ENCODE results near the gene NUBP2.
A peak's percentile ranks its signal among the peaks of the same experiment; 100 is the strongest.

NUBP2 gene

DNA sequence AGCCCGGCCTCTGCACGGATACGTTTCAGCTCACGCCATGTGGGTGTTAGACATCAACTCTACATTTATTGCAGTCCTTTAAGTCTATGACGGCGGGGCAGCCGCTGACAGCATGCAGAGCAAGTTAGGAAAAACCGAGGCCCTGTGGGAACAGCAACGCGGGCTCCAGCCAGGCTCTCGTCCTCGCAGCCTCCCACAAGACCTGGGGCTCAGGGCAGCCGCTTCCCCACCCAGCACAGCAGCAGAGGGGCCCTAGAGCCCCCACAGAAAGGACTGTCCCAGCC is 6.1 kb upstream of the NUBP2 start:
- Histone ChIP-seq H3K4me3 (replicated peaks; ENCODE audit: low read depth, low read length) (no peak overlapping the region), H3K27me3 (replicated peaks; ENCODE audit: control insufficient read depth, insufficient read depth, low read length) (no peaks in the 10 kb centered on the region), H3K36me3 (ENCODE audit: control insufficient read depth, insufficient read depth, low read length) (peaks cover 15% of the 10 kb centered on the region)
- no peak for TF ChIP-seq CTCF (IDR thresholded peaks at IDR 0.05; ENCODE audit: insufficient read depth, low read length, poor library complexity, severe bottlenecking)
- DNase-seq (ENCODE audit: extremely low read depth, insufficient read length): peak; percentile 13

DNA sequence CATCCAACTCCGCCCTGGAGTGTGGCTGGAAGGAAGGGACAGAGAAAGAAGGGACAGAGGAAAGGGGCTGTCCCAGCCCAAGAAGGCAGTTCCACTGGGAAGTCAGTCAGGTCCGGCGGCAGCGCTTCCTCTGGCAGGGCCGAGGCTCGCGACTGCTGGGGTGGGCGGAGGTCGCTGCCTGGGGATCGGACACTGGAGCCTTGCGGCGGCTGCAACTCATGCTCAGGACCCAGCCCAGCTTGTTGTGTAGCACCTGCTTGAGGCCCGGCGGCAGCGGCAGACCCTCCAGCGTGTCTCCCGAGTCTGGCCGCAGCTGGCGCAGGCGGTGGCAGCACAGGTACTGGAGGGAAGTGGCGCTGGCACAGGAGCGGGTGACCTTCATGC is 5.8 kb upstream of the NUBP2 start:
- peaks cover 15% of the 10 kb centered on the region for H3K36me3 ChIP-seq (ENCODE audit: control insufficient read depth, insufficient read depth, low read length)
- peak; percentile 18 for DNase-seq (ENCODE audit: extremely low read depth, insufficient read length)
- TF ChIP-seq CTCF (IDR thresholded peaks at IDR 0.05; ENCODE audit: insufficient read depth, low read length, poor library complexity, severe bottlenecking): no peak
- no peaks in the 10 kb centered on the region for H3K27me3 ChIP-seq (replicated peaks; ENCODE audit: control insufficient read depth, insufficient read depth, low read length)
- no peak overlapping the region for H3K4me3 ChIP-seq (replicated peaks; ENCODE audit: low read depth, low read length)

- peak; percentile 22 for DNase-seq (ENCODE audit: extremely low read depth, insufficient read length)
- TF ChIP-seq CTCF (IDR thresholded peaks at IDR 0.05; ENCODE audit: insufficient read depth, low read length, poor library complexity, severe bottlenecking): no peak
- Histone ChIP-seq H3K27me3 (replicated peaks; ENCODE audit: control insufficient read depth, insufficient read depth, low read length) (no peaks in the 10 kb centered on the region), H3K4me3 (replicated peaks; ENCODE audit: low read depth, low read length) (no peak overlapping the region), H3K36me3 (ENCODE audit: control insufficient read depth, insufficient read depth, low read length) (peaks cover 15% of the 10 kb centered on the region)
These were observed 5.2 kb upstream of the NUBP2 start for GRCh38 chr16:1777375-1778199.

DNA sequence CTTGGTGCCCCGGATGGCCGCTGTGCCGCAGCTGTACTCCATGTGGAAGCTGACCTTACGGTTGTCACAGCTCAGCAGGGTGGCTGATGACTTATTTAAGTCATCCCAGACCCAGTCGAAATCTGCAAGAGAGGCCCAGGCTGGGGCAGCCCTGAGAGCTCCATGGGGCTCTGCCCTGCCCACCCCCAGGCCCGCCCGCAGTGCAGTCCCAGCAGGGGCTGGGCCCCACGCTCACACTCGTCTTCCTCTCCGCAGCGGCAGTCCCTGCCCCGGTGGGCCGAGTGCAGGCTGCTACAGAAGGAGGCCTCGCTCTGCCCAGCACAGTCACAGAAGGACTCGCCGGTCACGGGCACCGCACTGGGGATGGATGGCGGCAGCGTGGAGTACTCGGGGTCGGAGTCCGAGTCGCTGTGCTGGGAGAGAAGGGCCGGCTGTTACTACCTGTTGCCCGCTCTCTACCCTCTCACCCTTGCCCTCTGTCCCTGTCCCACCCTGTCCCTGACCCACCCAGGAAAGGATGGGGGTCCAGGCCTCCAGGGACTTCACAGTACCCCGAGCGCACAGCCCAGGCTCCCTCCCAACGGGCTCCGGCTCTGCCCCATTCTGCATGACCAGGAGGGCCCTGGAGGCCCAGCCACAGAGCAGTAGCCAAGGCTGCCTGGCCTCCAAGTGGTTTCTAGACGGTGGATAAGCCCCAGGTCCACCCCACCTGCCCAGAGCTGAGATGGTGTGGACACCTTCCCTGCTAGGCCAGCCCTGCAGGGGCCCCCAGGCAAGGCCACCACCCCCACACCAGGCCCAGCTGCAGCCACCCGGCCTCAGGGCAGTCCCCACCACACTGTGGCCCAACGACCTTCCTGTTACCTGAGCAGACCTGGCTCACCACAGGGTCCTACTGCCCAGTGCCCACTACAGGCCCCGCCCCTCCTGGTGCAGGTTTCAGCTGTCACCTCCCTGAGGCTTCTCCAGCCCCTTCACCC is 4.3 kb upstream of the NUBP2 start:
- no peak overlapping the region for H3K4me3 ChIP-seq (replicated peaks; ENCODE audit: low read depth, low read length)
- H3K27me3 ChIP-seq (replicated peaks; ENCODE audit: control insufficient read depth, insufficient read depth, low read length): no peaks in the 10 kb centered on the region
- no peak for TF ChIP-seq CTCF (IDR thresholded peaks at IDR 0.05; ENCODE audit: insufficient read depth, low read length, poor library complexity, severe bottlenecking)
- peak; percentile 23 for DNase-seq (ENCODE audit: extremely low read depth, insufficient read length)
- peaks cover 15% of the 10 kb centered on the region for H3K36me3 ChIP-seq (ENCODE audit: control insufficient read depth, insufficient read depth, low read length)

DNA sequence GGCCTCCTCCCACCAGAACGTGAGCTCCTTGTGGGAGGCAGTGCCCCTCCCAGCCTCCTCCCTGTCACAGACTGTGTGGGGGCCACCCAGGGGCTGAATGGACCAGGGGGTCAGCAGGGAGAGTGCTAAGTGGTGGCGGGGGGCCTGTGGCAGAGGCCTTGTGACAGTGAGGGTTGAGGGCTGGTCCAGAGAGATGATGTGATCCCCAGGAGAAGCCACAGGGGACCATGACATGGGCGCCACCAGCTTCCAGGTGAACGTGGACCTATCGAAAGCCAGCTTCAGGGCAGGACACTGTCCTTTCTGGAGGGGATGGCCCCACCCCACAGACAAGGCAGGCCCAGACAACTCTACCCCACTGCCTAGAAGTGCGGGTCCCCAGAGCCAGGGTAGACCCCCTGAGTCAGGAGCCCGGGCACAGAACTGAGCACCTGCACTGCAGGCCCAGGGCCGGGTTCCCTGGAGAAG is 3.5 kb upstream of the NUBP2 start:
- H3K36me3 ChIP-seq (ENCODE audit: control insufficient read depth, insufficient read depth, low read length): peaks cover 15% of the 10 kb centered on the region
- H3K4me3 ChIP-seq (replicated peaks; ENCODE audit: low read depth, low read length): no peak overlapping the region
- DNase-seq (ENCODE audit: extremely low read depth, insufficient read length): peak; percentile 6
- TF ChIP-seq CTCF (IDR thresholded peaks at IDR 0.05; ENCODE audit: insufficient read depth, low read length, poor library complexity, severe bottlenecking): no peak
- H3K27me3 ChIP-seq (replicated peaks; ENCODE audit: control insufficient read depth, insufficient read depth, low read length): no peaks in the 10 kb centered on the region
